ENCODE data around the gene RIC1.
"Not testable (repeated sequence)": the region's sequence is repeated elsewhere in the genome, so short reads cannot be mapped to it uniquely, and the experiment has no call there.

DNA sequence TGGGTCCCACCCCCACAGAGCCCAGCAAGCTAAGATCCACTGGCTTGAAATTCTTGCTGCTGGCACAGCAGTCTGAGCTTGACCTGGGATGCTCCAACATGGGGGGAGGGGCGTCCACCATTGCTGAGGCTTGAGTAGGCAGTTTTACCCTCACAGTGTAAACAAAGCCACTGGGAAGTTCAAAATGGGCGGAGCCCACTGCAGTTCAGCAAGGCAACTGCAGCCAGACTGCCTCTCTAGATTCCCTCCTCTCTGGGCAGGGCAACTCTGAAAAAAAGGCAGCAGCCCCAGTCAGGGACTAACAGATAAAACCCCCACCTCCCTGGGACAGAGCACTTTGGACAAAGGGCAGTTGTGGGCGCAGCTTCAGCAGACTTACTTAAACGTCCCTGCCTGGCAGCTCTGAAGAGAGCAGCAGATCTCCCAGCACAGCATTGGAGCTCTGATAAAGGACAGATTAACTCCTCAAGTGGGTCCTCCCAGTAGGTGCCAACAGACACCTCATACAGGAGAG lies 150.9 kb downstream of the RIC1 start:
- TF ChIP-seq, protein P1, sequence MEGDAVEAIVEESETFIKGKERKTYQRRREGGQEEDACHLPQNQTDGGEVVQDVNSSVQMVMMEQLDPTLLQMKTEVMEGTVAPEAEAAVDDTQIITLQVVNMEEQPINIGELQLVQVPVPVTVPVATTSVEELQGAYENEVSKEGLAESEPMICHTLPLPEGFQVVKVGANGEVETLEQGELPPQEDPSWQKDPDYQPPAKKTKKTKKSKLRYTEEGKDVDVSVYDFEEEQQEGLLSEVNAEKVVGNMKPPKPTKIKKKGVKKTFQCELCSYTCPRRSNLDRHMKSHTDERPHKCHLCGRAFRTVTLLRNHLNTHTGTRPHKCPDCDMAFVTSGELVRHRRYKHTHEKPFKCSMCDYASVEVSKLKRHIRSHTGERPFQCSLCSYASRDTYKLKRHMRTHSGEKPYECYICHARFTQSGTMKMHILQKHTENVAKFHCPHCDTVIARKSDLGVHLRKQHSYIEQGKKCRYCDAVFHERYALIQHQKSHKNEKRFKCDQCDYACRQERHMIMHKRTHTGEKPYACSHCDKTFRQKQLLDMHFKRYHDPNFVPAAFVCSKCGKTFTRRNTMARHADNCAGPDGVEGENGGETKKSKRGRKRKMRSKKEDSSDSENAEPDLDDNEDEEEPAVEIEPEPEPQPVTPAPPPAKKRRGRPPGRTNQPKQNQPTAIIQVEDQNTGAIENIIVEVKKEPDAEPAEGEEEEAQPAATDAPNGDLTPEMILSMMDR (IDR thresholded peaks at IDR 0.05), result not testable (repeated sequence)
- not testable (repeated sequence) for TF ChIP-seq EP300, POLR2A (IDR thresholded peaks at IDR 0.05)

Data from upper lobe of left lung (tissue), 4 donors.